GM19467 (cell line): ENCODE results near the gene CROCC.
"Not testable (repeated sequence)": the region's sequence is repeated elsewhere in the genome, so short reads cannot be mapped to it uniquely, and the experiment has no call there.

Source experiments
- ATAC-seq: cut with Tn5 transposase; IDR thresholded peaks from one replicate; pipeline ENCODE4 v1.9.1; 2021; ENCODE audit warnings: mild to moderate bottlenecking, moderate library complexity; ENCODE audit not compliant: unreplicated experiment

Gene CROCC

DNA sequence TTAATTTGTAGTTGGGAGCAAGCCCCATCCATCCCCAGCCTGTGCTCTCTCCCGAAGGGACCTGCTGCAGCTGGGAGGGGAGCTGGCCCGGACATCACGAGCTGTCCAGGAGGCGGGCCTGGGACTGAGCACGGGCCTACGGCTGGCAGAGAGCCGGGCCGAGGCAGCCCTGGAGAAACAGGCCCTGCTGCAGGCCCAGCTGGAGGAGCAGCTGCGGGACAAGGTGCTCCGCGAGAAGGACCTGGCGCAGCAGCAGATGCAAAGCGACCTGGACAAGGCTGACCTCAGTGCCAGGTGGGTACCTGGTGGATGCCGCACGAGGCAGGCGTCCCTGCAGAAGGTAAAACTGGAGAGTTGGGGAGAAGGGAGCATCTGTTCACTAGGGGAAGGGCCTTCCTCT is 14.8 kb downstream of the CROCC start:
- ATAC-seq: not testable (repeated sequence)

DNA sequence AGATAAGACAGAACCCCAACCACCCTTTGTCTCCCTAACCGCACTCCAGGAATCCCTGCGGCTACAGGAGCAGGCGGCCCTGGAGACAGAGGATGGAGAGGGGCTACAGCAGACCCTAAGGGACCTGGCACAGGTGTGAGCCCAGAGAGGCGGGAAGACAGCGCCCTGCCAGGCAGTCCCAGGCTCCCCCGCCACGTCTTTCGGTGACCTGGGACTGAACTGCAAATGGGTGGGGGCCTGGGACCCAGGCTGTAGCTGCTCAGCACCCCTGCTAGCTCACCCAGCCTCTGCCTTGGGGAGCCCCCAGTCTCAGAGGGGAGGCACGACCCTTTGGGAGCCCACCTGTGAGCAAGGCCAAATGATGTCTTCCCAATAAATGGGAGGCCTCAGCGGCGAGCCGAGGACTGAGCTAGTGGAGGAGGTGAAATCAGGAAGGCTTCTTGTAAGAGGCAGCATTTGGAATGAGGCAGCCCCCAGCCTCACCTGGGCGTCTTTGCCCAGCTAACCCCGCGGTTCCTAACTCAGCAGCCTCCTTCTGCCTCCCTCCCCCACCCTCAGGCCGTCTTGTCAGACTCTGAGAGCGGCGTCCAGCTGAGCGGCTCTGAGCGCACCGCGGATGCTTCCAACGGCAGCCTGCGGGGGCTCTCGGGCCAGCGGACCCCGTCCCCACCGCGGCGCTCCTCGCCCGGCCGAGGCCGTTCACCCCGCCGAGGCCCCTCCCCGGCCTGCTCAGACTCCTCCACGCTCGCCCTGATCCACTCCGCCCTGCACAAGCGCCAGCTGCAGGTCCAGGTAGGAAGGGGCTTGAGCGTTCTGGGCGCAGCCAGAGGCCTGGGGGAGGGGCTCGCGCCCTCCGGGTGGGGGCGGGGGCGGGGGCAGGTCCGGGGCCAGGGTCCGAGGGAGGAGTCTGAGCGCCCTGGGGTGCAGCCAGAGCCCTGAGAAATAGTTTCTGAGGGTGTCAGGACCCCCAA is 16.9 kb downstream of the CROCC start:
- no peak for ATAC-seq

DNA sequence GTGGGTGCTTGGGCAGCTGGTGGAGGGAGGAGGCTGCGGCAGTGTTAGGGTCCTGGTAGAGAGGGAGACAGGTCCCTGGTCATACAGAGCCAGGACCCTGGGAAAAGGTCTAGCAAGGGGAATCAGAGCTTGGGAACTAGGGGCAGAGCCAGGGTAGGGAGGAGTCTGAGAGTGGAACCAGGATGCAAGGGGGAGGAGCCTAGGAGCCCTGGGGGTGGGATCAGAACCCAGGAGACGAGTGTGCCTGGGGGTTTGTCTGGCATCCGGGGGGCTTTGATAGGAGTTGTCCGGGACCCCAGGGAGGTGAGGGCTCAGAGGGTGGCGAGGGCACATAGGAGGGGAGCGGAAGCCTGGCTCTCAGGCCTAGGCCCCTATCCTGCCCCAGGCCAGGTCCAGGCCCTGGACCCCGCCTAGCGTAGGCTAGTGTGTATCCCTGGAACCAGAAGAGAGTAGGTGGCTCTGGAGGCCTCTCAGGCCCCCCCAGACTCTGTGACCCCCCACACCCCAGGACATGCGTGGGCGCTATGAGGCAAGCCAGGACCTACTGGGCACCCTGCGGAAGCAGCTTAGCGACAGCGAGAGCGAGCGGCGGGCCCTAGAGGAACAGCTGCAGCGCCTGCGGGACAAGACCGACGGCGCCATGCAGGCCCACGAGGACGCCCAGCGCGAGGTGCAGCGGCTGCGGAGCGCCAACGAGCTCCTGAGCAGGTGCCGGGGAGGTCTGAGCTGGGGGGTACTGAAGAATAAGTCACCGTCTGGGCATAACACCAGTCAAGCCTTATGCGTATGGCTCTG is 17.9 kb downstream of the CROCC start:
- not testable (repeated sequence) for ATAC-seq

DNA sequence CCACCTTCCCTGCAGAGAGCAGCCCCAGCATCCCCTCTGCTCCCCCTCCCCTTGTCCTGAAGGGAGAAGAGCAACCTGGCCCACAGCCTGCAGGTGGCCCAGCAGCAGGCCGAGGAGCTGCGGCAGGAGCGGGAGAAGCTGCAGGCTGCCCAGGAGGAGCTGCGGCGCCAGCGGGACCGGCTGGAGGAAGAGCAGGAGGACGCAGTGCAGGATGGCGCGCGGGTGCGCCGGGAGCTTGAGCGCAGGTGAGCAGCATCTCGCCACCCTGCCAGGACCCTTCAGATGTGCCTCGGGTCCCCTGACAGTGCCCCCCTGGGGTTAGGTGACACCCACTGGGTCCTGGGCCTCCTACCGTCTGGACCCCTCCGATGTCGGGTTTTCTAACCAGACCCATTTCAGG is 22.3 kb downstream of the CROCC start:
- ATAC-seq: no peak

DNA sequence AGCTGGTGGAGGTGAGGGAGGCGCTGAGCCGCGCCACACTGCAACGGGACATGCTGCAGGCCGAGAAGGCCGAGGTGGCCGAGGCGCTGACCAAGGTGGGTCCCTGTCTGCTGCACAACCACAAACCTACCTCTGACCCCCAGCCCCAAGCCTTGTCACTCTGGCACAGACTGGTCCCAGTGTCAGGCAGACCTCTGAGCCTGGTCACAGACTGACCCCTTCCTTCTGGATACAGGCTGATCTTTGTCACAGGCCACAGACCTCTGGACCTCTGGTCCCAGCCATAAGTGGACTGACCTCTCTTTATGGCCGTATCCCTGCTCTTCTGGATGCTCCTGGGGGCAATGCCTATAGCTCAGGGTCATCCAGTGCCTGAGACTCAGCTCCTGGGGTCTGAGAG is 23.8 kb downstream of the CROCC start:
- not testable (repeated sequence) for ATAC-seq

DNA sequence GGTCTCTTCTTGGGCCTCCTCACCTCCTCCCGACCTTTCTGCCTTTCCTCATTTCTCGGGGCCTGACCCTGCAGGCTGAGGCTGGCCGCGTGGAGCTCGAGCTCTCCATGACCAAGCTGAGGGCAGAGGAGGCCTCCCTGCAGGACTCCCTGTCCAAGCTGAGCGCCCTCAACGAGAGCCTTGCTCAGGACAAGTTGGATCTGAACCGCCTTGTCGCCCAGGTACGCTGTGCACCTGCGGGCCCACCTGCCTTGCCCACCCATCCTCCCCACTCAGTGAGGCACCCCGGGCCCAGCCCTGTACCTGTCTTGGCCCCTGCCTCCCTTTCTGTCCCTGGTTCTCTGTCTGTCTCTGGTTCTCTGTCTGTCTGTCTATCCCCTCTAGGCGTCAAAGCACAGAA is 24.5 kb downstream of the CROCC start:
- ATAC-seq: not testable (repeated sequence)

DNA sequence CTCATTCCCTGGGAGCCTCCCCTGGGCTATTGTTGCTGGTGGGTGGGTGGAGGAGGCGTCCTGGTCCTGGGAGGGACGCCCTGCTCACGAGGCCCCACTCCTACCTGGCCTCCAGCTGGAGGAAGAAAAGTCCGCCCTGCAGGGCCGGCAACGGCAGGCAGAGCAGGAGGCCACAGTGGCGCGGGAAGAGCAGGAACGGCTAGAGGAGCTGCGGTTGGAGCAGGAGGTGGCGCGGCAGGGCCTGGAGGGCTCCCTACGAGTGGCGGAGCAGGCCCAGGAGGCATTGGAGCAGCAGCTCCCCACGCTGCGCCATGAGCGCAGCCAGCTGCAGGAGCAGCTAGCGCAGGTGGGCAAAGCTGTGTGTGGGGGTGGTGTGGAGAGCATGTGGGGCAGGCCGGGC is 24.9 kb downstream of the CROCC start:
- no peak for ATAC-seq

DNA sequence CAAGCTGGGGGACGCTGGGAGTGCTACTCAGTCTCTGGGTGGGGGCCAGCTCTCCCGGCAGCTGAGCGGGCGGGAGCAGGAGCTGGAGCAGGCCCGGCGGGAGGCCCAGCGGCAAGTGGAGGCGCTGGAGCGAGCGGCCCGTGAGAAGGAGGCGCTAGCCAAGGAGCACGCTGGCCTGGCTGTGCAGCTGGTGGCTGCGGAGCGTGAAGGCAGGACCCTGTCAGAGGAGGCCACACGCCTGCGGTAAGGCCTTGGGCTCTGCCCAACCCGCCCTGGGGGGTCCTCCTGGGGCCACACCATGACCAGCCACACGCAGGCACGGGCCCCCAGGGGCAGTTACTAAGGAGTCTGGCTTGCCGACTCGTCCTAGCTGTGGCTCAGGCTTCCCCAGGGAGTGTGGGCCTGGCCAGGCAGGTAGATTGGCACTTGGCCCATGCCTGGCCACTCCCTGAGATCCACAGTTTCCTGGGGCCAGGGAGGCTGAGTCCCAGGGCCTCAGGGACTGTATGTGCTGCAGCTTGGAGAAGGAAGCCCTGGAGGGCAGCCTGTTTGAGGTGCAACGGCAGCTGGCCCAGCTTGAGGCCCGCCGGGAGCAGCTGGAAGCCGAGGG is 26.7 kb downstream of the CROCC start:
- ATAC-seq: not testable (repeated sequence)

DNA sequence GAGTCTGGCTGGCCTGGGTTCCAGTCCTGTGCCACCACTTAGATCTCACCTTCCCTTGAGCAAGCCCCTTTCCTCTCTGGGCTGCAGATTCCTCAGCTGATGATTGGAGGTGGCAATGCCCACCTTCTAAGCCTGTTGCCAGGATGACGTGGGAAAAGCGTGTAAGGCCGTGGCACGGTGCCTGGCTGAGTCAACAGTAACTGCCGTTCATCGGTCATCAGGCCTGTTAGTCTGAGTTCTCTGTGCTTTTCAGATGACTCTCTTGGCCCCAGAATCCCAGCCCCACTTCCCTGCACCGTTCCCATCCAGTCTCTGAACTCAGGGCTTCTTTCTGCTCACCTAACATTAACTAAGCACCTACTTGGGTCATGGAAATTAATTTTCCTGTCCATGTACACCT is 27.3 kb downstream of the CROCC start:
- ATAC-seq: not testable (repeated sequence)

DNA sequence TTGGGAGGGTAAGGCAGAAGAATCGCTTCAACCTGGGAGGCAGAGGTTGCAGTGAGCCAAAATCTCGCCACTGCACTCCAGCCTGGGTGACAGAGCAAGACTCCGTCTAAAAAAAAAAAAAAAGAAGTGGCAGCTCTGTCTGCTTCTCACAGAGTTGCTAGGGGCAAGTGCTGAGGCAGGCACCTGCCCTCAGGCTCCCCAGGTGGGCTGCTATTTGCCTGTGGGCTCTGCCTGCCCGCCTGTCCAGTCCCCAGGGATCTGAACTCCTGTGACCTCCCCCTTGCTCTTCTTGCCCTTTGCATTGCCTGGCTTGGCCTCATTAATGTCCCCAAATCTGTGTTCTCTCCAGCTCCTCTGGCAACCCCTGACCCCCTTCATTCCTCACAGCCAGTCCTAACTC is 30.6 kb downstream of the CROCC start:
- not testable (repeated sequence) for ATAC-seq

DNA sequence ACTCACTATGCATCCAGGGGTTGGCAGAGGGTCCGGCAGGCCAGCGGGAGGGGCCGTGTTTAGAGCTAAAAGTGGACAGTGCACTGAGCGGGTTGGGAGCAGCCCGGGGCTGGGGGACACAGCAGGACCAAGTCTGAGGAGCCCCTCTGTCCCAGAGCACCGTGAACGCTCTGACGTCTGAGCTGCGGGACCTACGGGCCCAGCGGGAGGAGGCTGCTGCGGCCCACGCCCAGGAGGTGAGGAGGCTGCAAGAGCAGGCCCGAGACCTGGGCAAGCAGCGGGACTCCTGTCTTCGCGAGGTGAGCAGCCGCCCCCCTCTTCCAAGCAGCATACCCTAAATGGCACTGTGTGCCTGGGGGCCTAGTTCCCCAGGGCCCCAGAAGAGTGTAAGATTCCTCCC is 32.8 kb downstream of the CROCC start:
- no peak for ATAC-seq

DNA sequence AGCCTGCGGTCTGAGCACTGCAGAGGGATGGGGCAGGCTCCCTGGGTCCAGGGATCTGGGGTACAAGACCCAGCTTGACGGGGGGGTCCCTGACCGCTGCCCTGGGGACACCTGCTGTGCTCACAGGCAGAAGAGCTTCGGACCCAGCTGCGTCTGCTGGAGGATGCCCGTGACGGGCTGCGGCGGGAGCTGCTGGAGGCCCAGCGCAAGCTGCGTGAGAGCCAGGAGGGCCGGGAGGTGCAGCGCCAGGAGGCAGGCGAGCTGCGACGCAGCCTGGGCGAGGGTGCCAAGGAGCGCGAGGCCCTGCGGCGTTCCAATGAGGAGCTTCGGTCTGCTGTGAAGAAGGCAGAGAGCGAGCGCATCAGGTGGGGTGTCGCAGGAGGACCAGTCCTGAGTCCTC is 33.5 kb downstream of the CROCC start:
- no peak for ATAC-seq

DNA sequence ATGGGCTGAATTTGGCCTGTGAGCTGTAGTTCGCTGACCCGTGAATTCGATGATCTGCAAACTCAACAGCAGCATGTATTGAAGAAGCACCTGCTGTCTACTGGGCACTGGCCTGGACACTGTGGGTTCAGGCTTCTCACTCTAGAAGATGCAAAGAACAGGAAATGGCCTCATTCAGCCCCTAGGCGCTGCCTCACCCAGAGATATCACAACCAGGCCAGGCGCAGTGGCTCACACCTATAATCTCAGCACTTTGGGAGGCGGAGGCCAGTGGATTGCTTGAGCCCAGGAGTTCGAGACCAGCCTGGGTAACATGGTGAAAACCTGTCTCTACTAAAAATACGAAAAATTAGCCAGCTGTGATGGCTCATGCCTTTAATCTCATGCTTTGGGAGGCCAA is 35.0 kb downstream of the CROCC start:
- no peak for ATAC-seq

DNA sequence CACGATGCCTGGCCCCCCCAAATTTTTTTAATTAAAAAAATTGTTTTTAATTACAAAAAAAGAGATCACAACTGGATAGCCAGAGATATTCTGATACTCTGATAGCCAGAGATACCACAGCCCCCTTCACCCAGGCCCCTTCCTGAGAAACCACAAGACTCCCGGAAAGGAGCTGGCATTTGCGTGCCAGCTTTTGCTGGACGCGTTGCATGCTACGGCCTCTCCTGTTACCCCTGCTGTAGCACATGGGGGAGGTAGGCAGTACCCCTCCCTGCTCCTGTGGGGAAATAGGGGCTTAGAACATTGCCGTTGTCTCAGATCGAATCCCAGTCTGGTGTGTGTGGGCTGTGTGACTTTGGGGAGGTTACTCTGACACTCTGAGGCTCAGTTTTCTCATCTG is 36.0 kb downstream of the CROCC start:
- ATAC-seq: no peak

DNA sequence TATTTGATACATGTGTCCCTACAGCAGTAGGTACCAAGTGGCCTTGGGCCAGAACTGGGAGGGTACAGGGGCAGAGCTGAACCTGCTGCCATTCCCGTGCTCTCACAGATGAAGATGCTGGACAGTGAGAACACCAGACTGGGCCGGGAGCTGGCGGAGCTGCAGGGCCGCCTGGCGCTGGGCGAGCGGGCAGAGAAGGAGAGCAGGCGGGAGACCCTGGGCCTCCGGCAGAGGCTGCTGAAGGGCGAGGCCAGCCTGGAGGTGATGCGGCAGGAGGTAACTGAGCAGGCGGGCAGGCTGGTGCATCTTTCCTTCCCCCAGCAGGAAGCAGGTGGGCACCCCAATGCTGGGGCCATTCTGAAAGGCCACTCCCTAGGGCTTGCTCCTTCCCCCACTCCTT is 36.7 kb downstream of the CROCC start:
- no peak for ATAC-seq

DNA sequence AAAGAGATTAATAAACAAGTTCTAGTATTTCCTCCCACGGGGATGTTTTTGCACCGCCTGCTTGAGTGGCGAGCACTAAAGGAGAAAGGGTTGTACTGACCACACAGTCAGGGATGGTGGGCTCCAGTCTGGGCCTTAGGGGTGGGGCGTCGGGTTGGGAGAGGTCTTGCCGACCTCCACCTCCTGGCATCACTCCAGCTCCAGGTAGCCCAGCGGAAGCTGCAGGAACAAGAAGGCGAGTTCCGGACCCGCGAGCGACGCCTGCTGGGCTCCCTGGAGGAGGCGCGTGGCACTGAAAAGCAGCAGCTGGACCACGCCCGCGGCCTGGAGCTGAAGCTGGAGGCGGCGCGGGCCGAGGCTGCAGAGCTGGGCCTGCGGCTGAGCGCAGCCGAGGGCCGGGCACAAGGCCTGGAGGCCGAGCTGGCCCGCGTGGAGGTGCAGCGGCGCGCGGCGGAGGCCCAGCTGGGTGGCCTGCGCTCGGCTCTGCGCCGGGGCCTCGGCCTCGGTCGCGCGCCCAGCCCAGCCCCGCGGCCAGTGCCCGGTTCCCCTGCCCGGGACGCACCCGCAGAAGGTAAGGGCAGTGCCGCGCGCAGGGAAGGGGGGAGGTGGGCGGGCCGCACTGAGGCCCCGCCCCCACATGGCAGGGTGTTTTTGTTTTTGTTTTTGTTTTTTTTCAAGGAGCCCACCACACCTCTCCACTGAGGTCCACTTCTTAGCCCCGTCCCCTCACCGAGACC is 39.0 kb downstream of the CROCC start:
- peak; percentile 76 for ATAC-seq

DNA sequence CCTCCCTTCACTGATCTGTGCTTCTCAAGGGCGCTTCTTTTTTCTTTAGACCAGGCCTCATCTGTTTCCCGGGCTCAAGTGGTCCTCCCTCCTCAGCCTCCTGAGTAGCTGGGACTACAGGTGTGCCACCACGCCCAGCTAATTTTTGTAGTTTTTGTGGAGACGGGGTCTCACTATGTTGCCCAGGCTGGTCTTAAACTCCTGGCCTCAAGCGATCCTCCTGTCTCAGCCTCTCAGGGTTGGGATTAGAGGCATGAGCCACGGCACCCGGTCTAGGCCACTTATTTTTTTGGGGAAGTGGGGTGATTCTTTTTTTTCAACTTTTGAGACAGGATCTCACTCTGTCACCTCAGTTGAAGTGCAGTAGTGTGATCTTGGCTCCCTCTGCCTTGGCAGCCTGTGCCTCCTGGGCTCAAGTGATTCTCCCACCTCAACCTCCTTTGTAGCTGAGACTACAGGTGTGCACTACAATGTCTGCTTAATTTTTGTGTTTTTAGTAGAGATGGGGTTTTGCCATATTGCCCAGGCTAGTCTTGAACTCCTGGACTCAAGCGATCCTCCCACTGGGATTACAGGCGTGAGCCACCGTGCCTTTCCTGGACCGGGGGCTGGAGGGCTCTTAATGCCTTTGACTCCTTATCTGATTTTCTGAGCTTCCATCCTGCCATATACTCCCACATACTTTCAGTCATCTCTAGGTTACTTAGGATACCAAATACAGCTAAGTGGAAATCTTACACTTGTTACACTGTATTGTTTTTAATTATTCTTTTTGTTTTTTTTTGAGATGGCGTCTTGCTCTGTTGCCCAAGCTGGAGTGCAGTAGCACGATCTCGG is 39.8 kb downstream of the CROCC start:
- no peak for ATAC-seq

DNA sequence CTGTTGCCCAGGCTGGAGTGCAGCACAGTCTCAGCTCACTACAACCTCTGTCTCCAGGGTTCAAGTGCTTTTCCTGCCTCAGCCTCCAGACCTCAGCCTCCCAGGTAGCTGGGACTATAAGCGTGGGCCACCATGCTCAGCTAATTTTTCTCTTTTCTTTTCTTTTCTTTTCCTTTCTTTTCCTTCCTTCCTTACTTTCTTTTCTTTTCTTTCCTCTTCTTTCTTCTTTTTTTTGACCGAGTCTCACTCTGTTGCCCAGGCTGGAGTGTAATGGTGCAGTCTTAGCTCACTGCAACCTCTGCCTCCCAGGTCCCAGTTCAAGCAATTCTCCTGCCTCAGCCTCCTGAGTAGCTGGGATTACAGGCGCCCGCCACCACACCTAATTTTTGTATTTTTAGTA is 42.4 kb downstream of the CROCC start:
- not testable (repeated sequence) for ATAC-seq

DNA sequence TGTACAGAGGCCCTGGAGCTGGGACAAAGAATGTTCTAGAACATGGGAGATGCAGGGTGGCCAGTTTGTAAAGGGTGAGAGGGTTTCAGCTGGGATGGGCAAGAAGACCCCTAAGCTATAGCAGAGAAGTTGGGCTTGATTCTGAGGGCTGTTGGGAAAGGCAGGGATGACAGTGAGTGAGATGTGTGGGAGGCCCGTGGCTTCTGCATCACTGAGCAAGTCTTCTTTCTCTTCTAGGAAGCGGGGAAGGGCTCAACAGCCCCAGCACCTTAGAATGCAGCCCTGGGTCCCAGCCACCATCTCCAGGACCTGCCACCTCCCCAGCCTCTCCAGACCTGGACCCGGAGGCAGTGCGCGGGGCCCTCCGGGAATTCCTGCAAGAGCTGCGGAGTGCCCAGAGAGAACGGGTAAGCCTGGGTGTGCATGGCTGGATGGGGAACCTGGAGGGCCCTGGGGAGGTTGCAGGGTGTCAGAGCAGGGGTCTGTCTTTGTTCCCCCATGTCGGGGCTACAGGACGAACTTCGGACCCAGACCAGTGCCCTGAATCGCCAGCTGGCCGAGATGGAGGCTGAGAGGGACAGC is 43.8 kb downstream of the CROCC start:
- ATAC-seq: no peak

DNA sequence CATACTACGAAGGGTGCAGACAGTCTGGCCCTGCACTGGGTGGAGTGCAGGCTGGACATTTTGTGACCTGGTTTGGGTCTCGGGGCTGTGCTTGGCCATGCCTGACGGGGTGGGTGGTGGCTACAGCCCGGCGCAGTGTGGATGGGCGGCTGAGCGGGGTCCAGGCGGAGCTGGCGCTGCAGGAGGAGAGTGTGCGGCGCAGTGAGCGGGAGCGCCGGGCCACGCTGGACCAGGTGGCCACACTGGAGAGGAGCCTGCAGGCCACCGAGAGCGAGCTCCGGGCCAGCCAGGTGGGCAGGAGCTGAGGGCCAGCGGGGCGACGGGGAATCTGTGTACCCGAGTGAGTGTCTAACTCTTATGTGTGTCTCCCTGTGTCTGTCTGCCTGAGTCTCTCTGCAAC is 44.6 kb downstream of the CROCC start:
- no peak for ATAC-seq
